Omental fat pad (tissue), 4 donors: ENCODE data around the gene MUC6. TPM values are rescaled to one million over a fixed set of nuclear protein-coding genes. Genes with fewer than 3 reads are reported as not detected.

Experiments used
- ATAC-seq: fragments of 150-250 bp; one replicate; pipeline ENCODE4 v1.9.1; 2016; ENCODE audit warnings: mild to moderate bottlenecking, moderate library complexity; ENCODE audit not compliant: low FRiP score
- DNase-seq: peaks from one replicate; pipeline ENCODE4 v3.0.0-alpha.2; 2019; ENCODE audit warnings: low spot score
- total RNA-seq, 4 donors: library from RNA; depleted of rRNA; stranded (reverse); fragments of >200 nt; gene quantifications; one replicate each; pipeline ENCODE4 v1.1.0, GENCODE V29; 2016
- TF ChIP-seq, protein P1 (sequence below), 3 donors: fragments of 450-650 bp; IDR thresholded peaks; one replicate each; pipeline ENCODE4 v1.5.1; 2016 to 2017; ENCODE audit warnings: antibody characterized with exemption in 3 of 3, mild to moderate bottlenecking in 3 of 3, moderate library complexity in 2 of 3

MUC6 gene
- total RNA-seq, 4 donors from 2014 or later, result not detected

DNA sequence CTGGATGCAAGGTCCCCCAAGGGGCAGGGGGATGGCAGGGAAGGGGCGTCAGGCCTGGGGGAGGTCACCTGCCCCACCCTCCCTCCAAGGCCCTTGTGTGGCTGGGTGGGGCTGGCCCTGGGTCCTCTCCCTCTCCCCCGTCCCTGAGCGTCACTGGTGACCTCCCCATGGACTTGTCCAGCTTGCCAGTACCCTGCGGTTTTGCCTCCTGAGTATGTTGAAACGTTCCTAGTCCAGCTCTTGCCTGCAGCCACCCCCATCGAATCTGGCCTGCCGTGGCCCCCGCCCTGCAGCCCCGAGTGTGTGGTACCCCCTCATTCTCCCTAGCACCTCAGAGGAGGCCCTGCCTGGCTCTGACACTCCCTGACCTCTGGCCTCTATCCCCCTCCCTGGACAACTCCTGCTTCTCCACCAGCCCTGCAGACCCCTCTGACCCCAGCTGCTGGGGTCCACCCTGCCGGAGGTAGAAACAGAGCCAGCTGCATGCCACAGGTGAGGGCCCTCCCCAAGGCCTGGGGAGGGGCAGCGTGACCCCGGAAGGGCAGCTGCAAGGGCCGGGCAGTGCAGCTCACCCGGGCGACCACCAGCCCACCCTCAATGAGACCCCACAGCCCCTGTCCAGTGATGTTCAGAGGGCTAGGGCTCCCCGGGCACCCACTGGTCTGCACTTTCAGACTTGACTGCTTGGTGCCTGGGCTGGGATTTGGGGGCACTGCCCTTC, 4.1 kb upstream of the MUC6 start:
- TF ChIP-seq, protein P1, sequence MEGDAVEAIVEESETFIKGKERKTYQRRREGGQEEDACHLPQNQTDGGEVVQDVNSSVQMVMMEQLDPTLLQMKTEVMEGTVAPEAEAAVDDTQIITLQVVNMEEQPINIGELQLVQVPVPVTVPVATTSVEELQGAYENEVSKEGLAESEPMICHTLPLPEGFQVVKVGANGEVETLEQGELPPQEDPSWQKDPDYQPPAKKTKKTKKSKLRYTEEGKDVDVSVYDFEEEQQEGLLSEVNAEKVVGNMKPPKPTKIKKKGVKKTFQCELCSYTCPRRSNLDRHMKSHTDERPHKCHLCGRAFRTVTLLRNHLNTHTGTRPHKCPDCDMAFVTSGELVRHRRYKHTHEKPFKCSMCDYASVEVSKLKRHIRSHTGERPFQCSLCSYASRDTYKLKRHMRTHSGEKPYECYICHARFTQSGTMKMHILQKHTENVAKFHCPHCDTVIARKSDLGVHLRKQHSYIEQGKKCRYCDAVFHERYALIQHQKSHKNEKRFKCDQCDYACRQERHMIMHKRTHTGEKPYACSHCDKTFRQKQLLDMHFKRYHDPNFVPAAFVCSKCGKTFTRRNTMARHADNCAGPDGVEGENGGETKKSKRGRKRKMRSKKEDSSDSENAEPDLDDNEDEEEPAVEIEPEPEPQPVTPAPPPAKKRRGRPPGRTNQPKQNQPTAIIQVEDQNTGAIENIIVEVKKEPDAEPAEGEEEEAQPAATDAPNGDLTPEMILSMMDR (IDR thresholded peaks at IDR 0.05), result no peak
- DNase-seq (no peak), ATAC-seq (no peak)

DNA sequence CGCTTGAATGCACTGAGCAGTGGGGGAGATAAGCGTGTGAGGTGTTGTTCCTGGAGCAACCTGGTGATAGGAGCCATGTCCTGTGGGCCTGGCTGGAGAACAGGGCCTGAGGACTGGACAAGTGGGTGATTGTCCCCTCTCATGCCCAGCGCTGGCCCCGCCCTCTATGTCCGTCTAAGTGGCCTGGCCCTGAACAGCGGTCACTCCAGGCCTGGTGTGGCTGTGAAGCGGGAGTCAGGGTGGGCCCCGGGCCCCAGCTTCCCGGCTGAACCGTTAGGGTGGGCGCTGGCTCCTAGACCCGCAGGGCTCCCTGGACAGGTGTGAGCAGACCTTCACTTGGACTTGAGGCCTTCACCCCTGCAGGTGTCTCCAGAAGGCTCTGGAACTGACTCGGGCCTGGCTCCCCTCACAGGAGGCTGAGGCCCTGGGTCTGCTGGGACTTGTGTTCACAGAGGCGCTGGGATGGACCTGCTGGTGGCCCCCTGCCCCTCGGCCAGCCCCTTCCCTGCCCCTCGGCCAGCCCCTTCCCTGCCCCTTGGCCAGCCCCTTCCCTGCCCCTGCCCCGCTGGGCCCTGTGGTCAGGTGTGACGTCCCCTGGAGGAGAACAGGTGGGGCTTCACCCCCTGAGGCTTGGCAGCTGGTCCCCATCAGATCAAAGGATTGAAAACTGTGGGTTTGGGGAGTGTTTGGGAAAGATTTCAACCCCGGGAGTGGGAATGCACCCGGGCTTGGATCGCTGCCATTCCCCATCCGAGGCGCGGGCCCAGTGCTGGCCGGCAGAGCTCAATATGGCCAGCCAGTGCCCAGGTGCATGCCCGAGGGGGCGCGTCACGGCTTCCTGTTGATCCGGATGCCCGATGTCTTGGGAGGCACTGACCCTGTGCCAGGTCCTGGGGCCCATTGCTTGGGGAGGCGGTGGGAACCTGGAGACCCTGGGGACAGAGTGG, 3.2 kb upstream of the MUC6 start:
- no peak for ATAC-seq

DNA sequence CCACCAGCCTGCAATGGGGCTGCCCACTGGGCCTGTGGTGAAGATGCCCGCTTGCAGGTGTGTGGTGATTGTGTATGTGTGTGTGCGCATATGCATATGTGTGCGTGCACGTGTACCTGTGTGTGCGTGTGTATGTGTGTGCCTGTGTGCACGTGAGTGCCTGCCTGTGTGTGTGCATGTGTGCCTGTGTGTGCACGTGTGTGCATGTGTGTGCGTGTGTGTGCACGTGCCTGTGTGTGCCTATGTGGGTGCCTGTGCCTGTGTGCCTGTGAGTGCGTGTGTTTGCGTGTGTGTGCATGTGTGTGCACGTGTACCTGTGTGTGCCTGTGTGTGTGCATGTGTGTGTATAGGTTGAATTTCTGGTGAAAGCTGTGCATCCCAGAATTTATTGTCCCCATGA, 2.4 kb upstream of the MUC6 start:
- TF ChIP-seq, protein P1 (IDR thresholded peaks at IDR 0.05), result no peak
- DNase-seq (no peak), ATAC-seq (no peak)

More for the DNA sequence above, 3.2 kb upstream of the MUC6 start:
- DNase-seq, result no peak
- TF ChIP-seq, protein P1 (IDR thresholded peaks at IDR 0.05), result no peak

DNA sequence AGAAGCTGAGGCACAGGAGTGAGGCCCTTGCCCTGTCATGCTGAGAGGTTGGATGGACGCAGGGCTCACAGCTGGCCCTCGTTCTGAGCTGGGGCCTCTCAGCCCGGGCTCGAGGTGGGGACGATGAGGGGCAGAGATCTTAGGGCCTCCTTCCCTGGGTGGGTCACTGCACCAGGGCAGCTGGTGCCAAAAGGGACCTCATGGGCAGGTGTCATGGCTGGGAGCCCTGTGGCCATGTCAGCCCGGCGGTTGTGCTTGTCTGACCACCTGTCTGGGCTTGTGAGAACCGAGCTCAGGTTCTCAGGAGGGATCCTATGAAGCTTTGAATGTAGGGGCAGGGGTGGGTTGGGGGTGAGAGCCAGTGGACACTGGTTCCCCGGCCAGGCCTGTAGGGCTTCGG, 1.8 kb upstream of the MUC6 start:
- ATAC-seq, result no peak

DNA sequence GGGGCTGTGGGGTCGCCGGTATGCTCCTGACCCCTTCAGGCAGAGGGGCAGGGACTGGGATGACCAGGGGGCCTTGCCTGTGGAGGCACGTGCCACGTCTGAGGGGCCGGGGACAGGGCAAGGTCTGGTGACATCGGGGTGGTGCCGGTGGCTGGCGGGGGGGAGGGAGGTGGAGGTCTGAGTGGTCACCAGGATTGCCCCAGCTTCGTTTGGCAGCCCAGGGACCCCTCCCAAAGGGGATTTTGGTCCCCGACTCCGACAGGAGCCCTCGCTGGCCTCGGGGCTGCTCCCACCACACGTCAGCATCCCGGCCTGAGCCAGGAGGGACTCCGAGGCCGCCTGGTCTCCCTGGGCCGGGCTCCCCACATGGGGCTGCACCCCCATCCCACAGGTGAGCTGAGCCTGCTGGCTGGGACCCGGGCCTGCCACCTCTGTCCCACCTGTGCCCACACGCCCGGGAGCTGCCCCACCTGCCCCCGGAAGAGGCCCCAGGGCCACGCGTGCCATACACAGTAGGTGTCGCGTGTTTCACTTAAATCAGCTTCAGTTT, 1.1 kb upstream of the MUC6 start:
- TF ChIP-seq, protein P1 (IDR thresholded peaks at IDR 0.05), result no peak
- ATAC-seq (no peak), DNase-seq (no peak)

More for the DNA sequence above, 1.8 kb upstream of the MUC6 start:
- no peak for DNase-seq
- TF ChIP-seq, protein P1 (IDR thresholded peaks at IDR 0.05), result no peak

DNA sequence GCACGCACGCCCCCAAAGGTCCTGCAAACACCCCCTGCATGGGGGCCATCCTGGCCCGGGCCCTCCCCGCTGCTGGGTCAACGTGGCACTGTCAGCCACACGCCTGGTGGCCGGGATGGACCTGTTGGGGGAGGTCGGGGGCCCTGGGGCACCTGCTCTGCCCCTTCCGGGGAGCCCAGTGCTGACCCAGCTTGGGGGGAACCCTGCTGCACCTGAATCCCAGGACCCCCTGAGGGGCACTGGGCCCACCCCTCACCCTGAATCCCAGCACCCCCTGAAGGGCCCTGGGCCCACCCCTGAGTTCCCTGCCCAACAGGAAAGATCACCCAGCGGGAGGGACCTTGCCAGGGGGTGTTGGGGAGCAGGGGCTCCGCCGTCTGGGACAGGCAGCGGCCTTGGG, 413 bp upstream of the MUC6 start:
- DNase-seq (no peak), ATAC-seq (no peak)
- TF ChIP-seq, protein P1 (IDR thresholded peaks at IDR 0.05), result no peak
